Ascending aorta (tissue), 2 donors: ENCODE results near the gene PNLIPRP3. TPM values are rescaled to one million over a fixed set of nuclear protein-coding genes. Genes with fewer than 3 reads are reported as not detected.

Source experiments
- DNase-seq, 2 donors: peaks; one replicate each; pipeline ENCODE4 v3.0.0-alpha.2; 2019; ENCODE audit warnings: low spot score in 2 of 2
- H3K27ac ChIP-seq, 2 donors: fragments of 200-600 bp; sonication (generic); one replicate each; pipeline ENCODE4 v1.5.1; 2016 to 2017; ENCODE audit warnings: mild to moderate bottlenecking in 1 of 2
- H3K27me3 ChIP-seq: fragments of 200-600 bp; sonication (generic); one replicate; pipeline ENCODE4 v1.5.1; 2017
- H3K36me3 ChIP-seq, 2 donors: fragments of 200-600 bp; sonication (generic); one replicate each; pipeline ENCODE4 v1.5.1; 2016
- H3K4me1 ChIP-seq, 2 donors: fragments of 200-600 bp; sonication (generic); one replicate each; pipeline ENCODE4 v1.5.1; 2016 to 2017; ENCODE audit warnings: mild to moderate bottlenecking in 1 of 2
- H3K4me3 ChIP-seq, 2 donors: fragments of 200-600 bp; sonication (generic); one replicate each; pipeline ENCODE4 v1.5.1; 2016 to 2017; ENCODE audit warnings: mild to moderate bottlenecking in 1 of 2
- H3K9me3 ChIP-seq, 2 donors: fragments of 200-600 bp; sonication (generic); one replicate each; pipeline ENCODE4 v1.5.1; 2016
- CTCF ChIP-seq, 3 experiments: fragments of 200-600 bp in 2 of 3; fragments of 450-650 bp in 1 of 3; sonication (generic) in 2 of 3; IDR thresholded peaks; one replicate each; pipeline ENCODE4 v1.5.1; 2016 to 2019; ENCODE audit warnings: antibody characterized with exemption in 3 of 3, mild to moderate bottlenecking in 1 of 3, moderate library complexity in 1 of 3
- intact Hi-C: fragments of 100-400 bp; cut with DNase I; formaldehyde crosslinking; loops from one replicate; pipeline ENCODE4 v1.15.1; 2023
- total RNA-seq: library from RNA; depleted of rRNA; stranded (reverse); fragments of >200 nt; gene quantifications from one replicate; pipeline ENCODE4 v1.1.0, GENCODE V29; 2016

Gene PNLIPRP3
- total RNA-seq, 1 donor from 2014 or later, result not detected

- Histone ChIP-seq H3K36me3 (no peaks in the 10 kb centered on the region), H3K9me3 (no peaks in the 10 kb centered on the region), H3K4me3 (no peak overlapping the region), H3K27me3 (no peaks in the 10 kb centered on the region), H3K27ac (no peak overlapping the region), H3K4me1 (no peaks in the 10 kb centered on the region)
- intact Hi-C loops, result no loop called here
- no peak for TF ChIP-seq CTCF (IDR thresholded peaks at IDR 0.05)
- DNase-seq, result no peak
Measured at GRCh38 chr10:116431598-116431997, 4.0 kb downstream of the PNLIPRP3 start.

- intact Hi-C loops, result no loop called here
- no peak for DNase-seq
- H3K4me3 ChIP-seq, result no peak overlapping the region
- H3K36me3 ChIP-seq, result no peaks in the 10 kb centered on the region
- no peaks in the 10 kb centered on the region for H3K27me3 ChIP-seq
- H3K27ac ChIP-seq, result no peak overlapping the region
- H3K4me1 ChIP-seq, result no peaks in the 10 kb centered on the region
- no peak for TF ChIP-seq CTCF (IDR thresholded peaks at IDR 0.05)
- H3K9me3 ChIP-seq, result no peaks in the 10 kb centered on the region
Measured at GRCh38 chr10:116437076-116437692, 9.5 kb downstream of the PNLIPRP3 start.

- no peak overlapping the region for H3K4me3 ChIP-seq
- H3K36me3 ChIP-seq, result no peaks in the 10 kb centered on the region
- H3K27ac ChIP-seq, result no peak overlapping the region
- intact Hi-C loops, result no loop called here
- no peaks in the 10 kb centered on the region for H3K4me1 ChIP-seq
- no peaks in the 10 kb centered on the region for H3K9me3 ChIP-seq
- TF ChIP-seq CTCF (IDR thresholded peaks at IDR 0.05), result no peak
- no peak for DNase-seq
- no peaks in the 10 kb centered on the region for H3K27me3 ChIP-seq
Measured at GRCh38 chr10:116440330-116441030, 12.8 kb downstream of the PNLIPRP3 start.

GRCh38 chr10:116444527-116445142 is 17.0 kb downstream of the PNLIPRP3 start:
- intact Hi-C loops, result no loop called here
- Histone ChIP-seq H3K4me1 (no peaks in the 10 kb centered on the region), H3K27me3 (no peaks in the 10 kb centered on the region), H3K4me3 (no peak overlapping the region), H3K9me3 (no peaks in the 10 kb centered on the region), H3K36me3 (no peaks in the 10 kb centered on the region), H3K27ac (no peak overlapping the region)
- TF ChIP-seq CTCF (IDR thresholded peaks at IDR 0.05), result peak in 2 of 3 experiments; percentile 37 to 49
- DNase-seq, result no peak

- no peak for TF ChIP-seq CTCF (IDR thresholded peaks at IDR 0.05)
- Histone ChIP-seq H3K9me3 (no peaks in the 10 kb centered on the region), H3K27ac (no peak overlapping the region), H3K27me3 (no peaks in the 10 kb centered on the region), H3K4me3 (no peak overlapping the region), H3K4me1 (no peaks in the 10 kb centered on the region), H3K36me3 (no peaks in the 10 kb centered on the region)
- DNase-seq, result no peak
- intact Hi-C loops, result no loop called here
Measured at GRCh38 chr10:116450861-116451260, 23.2 kb downstream of the PNLIPRP3 start.
